HepG2 (cell line): ENCODE results near the gene KRT16. TPM values are rescaled to one million over a fixed set of nuclear protein-coding genes. Genes with fewer than 3 reads are reported as not detected.

Source experiments
- CEBPG ChIP-seq: IDR thresholded peaks from 2 replicates; pipeline ENCODE4 v1.6.1; 2016
- SNAI1 ChIP-seq: sonication (generic); formaldehyde crosslinking; IDR thresholded peaks from 2 replicates; pipeline ENCODE4 v1.5.0; 2020; ENCODE audit warnings: mild to moderate bottlenecking, missing genetic modification reagents, borderline replicate concordance
- ZNF17 ChIP-seq: sonication (generic); formaldehyde crosslinking; IDR thresholded peaks from 2 replicates; pipeline ENCODE4 v1.5.0; 2020; ENCODE audit warnings: mild to moderate bottlenecking, missing genetic modification reagents
- ZNF225 ChIP-seq: sonication (generic); formaldehyde crosslinking; IDR thresholded peaks from 2 replicates; pipeline ENCODE4 v1.4.0; 2020; ENCODE audit warnings: mild to moderate bottlenecking, missing genetic modification reagents
- ZNF777 ChIP-seq: sonication (generic); formaldehyde crosslinking; IDR thresholded peaks from 2 replicates; pipeline ENCODE4 v1.4.0; 2020; ENCODE audit warnings: missing genetic modification reagents
- ZNF879 ChIP-seq: sonication (generic); formaldehyde crosslinking; IDR thresholded peaks from 2 replicates; pipeline ENCODE4 v1.8.1; 2023; ENCODE audit warnings: missing genetic modification reagents
- polyA plus RNA-seq, 8 experiments: library from polyadenylated mRNA; depleted of rRNA in 3 of 8; stranded (reverse) in 7 of 8; unstranded in 1 of 8; fragments of >200 nt; fragmentation: Illumina TruSeq in 4 of 8; extraction: Trizol in 4 of 8; gene quantifications; 2 replicates each; pipeline versions ENCODE4 v1.2.1 to v1.2.3, GENCODE V29; 2011 to 2016; ENCODE audit warnings: low read depth in 4 of 8, missing spikeins in 1 of 8, mixed read lengths in 1 of 8; ENCODE audit not compliant: insufficient read depth in 1 of 8
- total RNA-seq, 5 experiments: library from RNA; depleted of rRNA; stranded (reverse); fragments of >200 nt; fragmentation: Illumina TruSeq; extraction: Trizol; gene quantifications; 2 replicates each; pipeline ENCODE4 v1.2.3, GENCODE V29; 2016; ENCODE audit warnings: low read depth in 1 of 5
- TF ChIP-seq, protein P1 (sequence below): sonication (generic); formaldehyde crosslinking; IDR thresholded peaks from 2 replicates; pipeline ENCODE4 v1.4.0; 2020; ENCODE audit warnings: mild to moderate bottlenecking, missing genetic modification reagents
- TF ChIP-seq, protein P2 (sequence below): sonication (generic); formaldehyde crosslinking; IDR thresholded peaks from 2 replicates; pipeline ENCODE4 v1.4.0; 2020; ENCODE audit warnings: missing genetic modification reagents
- TF ChIP-seq, protein P3 (sequence below): sonication (generic); formaldehyde crosslinking; IDR thresholded peaks from 2 replicates; pipeline ENCODE4 v1.5.0; 2020; ENCODE audit warnings: mild to moderate bottlenecking, missing genetic modification reagents
- TF ChIP-seq, protein P4 (sequence below): sonication (generic); formaldehyde crosslinking; IDR thresholded peaks from 2 replicates; pipeline ENCODE4 v1.4.0; 2020; ENCODE audit warnings: low read depth, missing genetic modification reagents
- TF ChIP-seq, protein P5 (sequence below), 2 experiments: fragments of 450-650 bp in 1 of 2; sonication (generic) in 1 of 2; formaldehyde crosslinking; IDR thresholded peaks; 2 replicates each; pipeline versions ENCODE4 v1.5.0 to v1.8.0; 2020 to 2022; ENCODE audit warnings: mild to moderate bottlenecking in 1 of 2, missing genetic modification reagents in 1 of 2

The KRT16 gene
- total and polyA plus RNA-seq, 2 of the 13 experiments (the other 11 are each of a cell fraction or from before 2014, with no cell fraction given): not detected

DNA sequence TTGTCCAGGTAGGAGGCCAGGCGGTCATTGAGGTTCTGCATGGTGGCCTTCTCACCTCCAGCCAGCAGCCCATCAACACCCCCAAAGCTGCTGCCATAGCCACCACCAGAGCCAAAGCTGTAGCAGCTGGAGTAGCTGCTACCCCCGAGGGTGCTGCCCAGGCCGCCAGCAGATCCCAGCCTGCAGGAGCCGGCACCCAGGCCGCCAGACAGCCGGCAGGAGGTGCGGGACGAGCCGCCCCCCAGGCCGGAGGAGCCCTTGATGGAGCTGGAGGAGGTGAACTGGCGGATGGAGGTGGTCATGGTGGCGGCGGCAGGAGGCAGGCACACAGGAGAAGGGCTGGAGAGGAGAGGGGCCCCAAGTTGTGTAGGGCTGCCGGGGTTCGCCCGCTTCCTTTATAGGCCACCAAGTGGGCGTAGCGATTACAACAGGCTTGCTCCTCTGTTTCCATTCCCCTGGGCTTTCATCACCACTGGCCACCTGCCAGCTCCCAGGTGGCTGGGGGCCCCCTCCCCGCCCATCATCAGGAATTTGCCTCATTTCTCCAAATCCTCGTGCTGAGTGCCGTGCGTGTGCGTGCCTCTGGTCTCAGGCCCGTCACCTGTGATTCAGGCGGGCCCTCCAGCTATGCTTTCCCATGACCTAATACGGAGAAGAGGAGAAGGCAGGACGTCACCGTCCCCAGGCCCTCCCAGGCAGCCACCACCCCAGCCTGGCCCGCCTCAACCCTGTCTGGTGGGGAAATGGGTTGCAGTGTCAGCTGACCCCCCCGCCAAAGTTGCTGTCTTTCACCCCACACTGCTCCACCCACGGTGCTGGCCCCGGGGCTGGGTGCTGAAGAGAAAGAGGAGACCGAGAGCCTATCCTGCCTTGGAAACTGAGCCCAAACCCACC lies 11.9 kb upstream of the KRT16 start, which contains the start of gene KRT17 (continued):
- TF ChIP-seq ZNF17 (no peak), ZNF777 (CRISPR knock-in tag) (no peak), ZNF225 (no peak), ZNF879 (no peak), SNAI1 (CRISPR knock-in tag) (no peak), CEBPG (CRISPR knock-in tag) (0 out of 2 replicates have a peak, but pooled peaks have one; percentile 41)
- TF ChIP-seq, protein P1, sequence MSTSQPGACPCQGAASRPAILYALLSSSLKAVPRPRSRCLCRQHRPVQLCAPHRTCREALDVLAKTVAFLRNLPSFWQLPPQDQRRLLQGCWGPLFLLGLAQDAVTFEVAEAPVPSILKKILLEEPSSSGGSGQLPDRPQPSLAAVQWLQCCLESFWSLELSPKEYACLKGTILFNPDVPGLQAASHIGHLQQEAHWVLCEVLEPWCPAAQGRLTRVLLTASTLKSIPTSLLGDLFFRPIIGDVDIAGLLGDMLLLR: no peak
- TF ChIP-seq, protein P2, sequence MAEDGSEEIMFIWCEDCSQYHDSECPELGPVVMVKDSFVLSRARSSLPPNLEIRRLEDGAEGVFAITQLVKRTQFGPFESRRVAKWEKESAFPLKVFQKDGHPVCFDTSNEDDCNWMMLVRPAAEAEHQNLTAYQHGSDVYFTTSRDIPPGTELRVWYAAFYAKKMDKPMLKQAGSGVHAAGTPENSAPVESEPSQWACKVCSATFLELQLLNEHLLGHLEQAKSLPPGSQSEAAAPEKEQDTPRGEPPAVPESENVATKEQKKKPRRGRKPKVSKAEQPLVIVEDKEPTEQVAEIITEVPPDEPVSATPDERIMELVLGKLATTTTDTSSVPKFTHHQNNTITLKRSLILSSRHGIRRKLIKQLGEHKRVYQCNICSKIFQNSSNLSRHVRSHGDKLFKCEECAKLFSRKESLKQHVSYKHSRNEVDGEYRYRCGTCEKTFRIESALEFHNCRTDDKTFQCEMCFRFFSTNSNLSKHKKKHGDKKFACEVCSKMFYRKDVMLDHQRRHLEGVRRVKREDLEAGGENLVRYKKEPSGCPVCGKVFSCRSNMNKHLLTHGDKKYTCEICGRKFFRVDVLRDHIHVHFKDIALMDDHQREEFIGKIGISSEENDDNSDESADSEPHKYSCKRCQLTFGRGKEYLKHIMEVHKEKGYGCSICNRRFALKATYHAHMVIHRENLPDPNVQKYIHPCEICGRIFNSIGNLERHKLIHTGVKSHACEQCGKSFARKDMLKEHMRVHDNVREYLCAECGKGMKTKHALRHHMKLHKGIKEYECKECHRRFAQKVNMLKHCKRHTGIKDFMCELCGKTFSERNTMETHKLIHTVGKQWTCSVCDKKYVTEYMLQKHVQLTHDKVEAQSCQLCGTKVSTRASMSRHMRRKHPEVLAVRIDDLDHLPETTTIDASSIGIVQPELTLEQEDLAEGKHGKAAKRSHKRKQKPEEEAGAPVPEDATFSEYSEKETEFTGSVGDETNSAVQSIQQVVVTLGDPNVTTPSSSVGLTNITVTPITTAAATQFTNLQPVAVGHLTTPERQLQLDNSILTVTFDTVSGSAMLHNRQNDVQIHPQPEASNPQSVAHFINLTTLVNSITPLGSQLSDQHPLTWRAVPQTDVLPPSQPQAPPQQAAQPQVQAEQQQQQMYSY: no peak
- TF ChIP-seq, protein P3, sequence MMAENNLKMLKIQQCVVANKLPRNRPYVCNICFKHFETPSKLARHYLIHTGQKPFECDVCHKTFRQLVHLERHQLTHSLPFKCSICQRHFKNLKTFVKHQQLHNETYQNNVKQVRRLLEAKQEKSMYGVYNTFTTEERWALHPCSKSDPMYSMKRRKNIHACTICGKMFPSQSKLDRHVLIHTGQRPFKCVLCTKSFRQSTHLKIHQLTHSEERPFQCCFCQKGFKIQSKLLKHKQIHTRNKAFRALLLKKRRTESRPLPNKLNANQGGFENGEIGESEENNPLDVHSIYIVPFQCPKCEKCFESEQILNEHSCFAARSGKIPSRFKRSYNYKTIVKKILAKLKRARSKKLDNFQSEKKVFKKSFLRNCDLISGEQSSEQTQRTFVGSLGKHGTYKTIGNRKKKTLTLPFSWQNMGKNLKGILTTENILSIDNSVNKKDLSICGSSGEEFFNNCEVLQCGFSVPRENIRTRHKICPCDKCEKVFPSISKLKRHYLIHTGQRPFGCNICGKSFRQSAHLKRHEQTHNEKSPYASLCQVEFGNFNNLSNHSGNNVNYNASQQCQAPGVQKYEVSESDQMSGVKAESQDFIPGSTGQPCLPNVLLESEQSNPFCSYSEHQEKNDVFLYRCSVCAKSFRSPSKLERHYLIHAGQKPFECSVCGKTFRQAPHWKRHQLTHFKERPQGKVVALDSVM (CRISPR knock-in tag): no peak
- TF ChIP-seq, protein P4, sequence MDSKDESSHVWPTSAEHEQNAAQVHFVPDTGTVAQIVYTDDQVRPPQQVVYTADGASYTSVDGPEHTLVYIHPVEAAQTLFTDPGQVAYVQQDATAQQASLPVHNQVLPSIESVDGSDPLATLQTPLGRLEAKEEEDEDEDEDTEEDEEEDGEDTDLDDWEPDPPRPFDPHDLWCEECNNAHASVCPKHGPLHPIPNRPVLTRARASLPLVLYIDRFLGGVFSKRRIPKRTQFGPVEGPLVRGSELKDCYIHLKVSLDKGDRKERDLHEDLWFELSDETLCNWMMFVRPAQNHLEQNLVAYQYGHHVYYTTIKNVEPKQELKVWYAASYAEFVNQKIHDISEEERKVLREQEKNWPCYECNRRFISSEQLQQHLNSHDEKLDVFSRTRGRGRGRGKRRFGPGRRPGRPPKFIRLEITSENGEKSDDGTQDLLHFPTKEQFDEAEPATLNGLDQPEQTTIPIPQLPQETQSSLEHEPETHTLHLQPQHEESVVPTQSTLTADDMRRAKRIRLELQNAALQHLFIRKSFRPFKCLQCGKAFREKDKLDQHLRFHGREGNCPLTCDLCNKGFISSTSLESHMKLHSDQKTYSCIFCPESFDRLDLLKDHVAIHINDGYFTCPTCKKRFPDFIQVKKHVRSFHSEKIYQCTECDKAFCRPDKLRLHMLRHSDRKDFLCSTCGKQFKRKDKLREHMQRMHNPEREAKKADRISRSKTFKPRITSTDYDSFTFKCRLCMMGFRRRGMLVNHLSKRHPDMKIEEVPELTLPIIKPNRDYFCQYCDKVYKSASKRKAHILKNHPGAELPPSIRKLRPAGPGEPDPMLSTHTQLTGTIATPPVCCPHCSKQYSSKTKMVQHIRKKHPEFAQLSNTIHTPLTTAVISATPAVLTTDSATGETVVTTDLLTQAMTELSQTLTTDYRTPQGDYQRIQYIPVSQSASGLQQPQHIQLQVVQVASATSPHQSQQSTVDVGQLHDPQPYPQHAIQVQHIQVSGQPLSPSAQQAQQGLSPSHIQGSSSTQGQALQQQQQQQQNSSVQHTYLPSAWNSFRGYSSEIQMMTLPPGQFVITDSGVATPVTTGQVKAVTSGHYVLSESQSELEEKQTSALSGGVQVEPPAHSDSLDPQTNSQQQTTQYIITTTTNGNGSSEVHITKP: no peak
- TF ChIP-seq, protein P5, sequence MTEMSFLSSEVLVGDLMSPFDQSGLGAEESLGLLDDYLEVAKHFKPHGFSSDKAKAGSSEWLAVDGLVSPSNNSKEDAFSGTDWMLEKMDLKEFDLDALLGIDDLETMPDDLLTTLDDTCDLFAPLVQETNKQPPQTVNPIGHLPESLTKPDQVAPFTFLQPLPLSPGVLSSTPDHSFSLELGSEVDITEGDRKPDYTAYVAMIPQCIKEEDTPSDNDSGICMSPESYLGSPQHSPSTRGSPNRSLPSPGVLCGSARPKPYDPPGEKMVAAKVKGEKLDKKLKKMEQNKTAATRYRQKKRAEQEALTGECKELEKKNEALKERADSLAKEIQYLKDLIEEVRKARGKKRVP (CRISPR knock-in tag; IDR thresholded peaks at IDR 0.05): 0 out of 4 replicates have a peak, but pooled peaks of 1 of the 2 experiments have one; percentile 35
